IMR-90 (cell line): Measurements from ENCODE around the gene MEDAG. TPM values are rescaled to one million over a fixed set of nuclear protein-coding genes. Genes with fewer than 3 reads are reported as not detected.

Source experiments
- ATAC-seq: fragments of 200-7000 bp; cut with Tn5 transposase; 2 replicates; pipeline ENCODE4 v1.9.1; 2020; ENCODE audit warnings: low read depth, mild to moderate bottlenecking, moderate library complexity
- BruUV-seq: library from RNA; stranded (reverse); fragments of 400-500 nt; replicated peaks from 2 replicates; lab custom pipeline; 2021; lab: Mats Ljungman, UMichigan
- CTCF ChIA-PET: fragments of 300-600 bp; formaldehyde crosslinking; extraction: SDS; loops from one replicate; lab custom pipeline; 2021; ENCODE audit warnings: antibody characterized with exemption; lab: Yijun Ruan, JAX
- POLR2A ChIA-PET: fragments of 300-600 bp; sonication (Branson Sonifier 250); formaldehyde crosslinking; loops from one replicate; lab custom pipeline; 2022; ENCODE audit warnings: antibody characterized with exemption; ENCODE audit not compliant: unreplicated experiment; lab: Charles Lee
- DNase-seq: peaks from one replicate; pipeline ENCODE4 v3.0.0; 2013
- H2AFZ ChIP-seq: replicated peaks from 2 replicates; pipeline ENCODE3; 2013; ENCODE audit warnings: low read length, mild to moderate bottlenecking; ENCODE audit not compliant: poor library complexity
- H2AK5ac ChIP-seq: 2 replicates; pipeline ENCODE4 v1.6.1; 2013; ENCODE audit warnings: low read depth, low read length, inconsistent platforms
- H2AK9ac ChIP-seq: replicated peaks from 2 replicates; pipeline ENCODE3; 2013; ENCODE audit warnings: mild to moderate bottlenecking, low read depth, low read length, moderate library complexity; ENCODE audit not compliant: poor library complexity
- H2BK120ac ChIP-seq: 2 replicates; pipeline ENCODE4 v1.6.1; 2013; ENCODE audit warnings: low read depth, low read length, inconsistent platforms
- H2BK15ac ChIP-seq: 3 replicates; pipeline ENCODE4 v1.6.1; 2013; ENCODE audit warnings: low read depth, low read length, inconsistent platforms
- H2BK20ac ChIP-seq: 2 replicates; pipeline ENCODE4 v1.6.1; 2013; ENCODE audit warnings: low read depth, mild to moderate bottlenecking, inconsistent platforms, low read length, moderate library complexity
- H2BK5ac ChIP-seq: 2 replicates; pipeline ENCODE4 v1.6.1; 2013; ENCODE audit warnings: mild to moderate bottlenecking, low read depth, low read length, inconsistent platforms; ENCODE audit not compliant: poor library complexity, severe bottlenecking
- H3K14ac ChIP-seq: replicated peaks from 2 replicates; pipeline ENCODE4 v1.6.1; 2013; ENCODE audit warnings: low read depth, low read length, inconsistent platforms
- H3K18ac ChIP-seq: 2 replicates; pipeline ENCODE4 v1.6.1; 2013; ENCODE audit warnings: low read depth, low read length, control low read depth
- H3K23ac ChIP-seq: 2 replicates; pipeline ENCODE4 v1.6.1; 2013; ENCODE audit warnings: low read depth, low read length, inconsistent platforms
- H3K27ac ChIP-seq: 2 replicates; pipeline ENCODE4 v1.5.1; 2013; ENCODE audit warnings: mild to moderate bottlenecking, control low read depth, low read length; ENCODE audit not compliant: insufficient read depth
- H3K27me3 ChIP-seq: 2 replicates; pipeline ENCODE4 v1.6.1; 2013; ENCODE audit warnings: low read length; ENCODE audit not compliant: control insufficient read depth, insufficient read depth
- H3K36me3 ChIP-seq: 2 replicates; pipeline ENCODE4 v1.6.1; 2013; ENCODE audit warnings: low read length, mixed read lengths; ENCODE audit not compliant: control insufficient read depth, insufficient read depth
- H3K4ac ChIP-seq: 2 replicates; pipeline ENCODE4 v1.6.1; 2013; ENCODE audit warnings: low read depth, low read length, inconsistent platforms
- H3K4me1 ChIP-seq: 2 replicates; pipeline ENCODE4 v1.6.1; 2013; ENCODE audit warnings: low read length, mixed read lengths; ENCODE audit not compliant: control insufficient read depth, insufficient read depth
- H3K4me2 ChIP-seq: 2 replicates; pipeline ENCODE4 v1.6.1; 2013; ENCODE audit warnings: low read depth, mild to moderate bottlenecking, control low read depth, low read length, moderate library complexity
- H3K4me3 ChIP-seq: 2 replicates; pipeline ENCODE4 v1.5.1; 2013; ENCODE audit warnings: low read depth, mild to moderate bottlenecking, control low read depth, low read length, moderate library complexity; ENCODE audit not compliant: insufficient read depth
- H3K56ac ChIP-seq: 2 replicates; pipeline ENCODE4 v1.6.1; 2013; ENCODE audit warnings: low read length, inconsistent platforms; ENCODE audit not compliant: insufficient read depth; ENCODE audit errors: extremely low read depth
- H3K79me1 ChIP-seq, 2 experiments: 2 replicates each; pipeline ENCODE4 v1.6.1; 2013; ENCODE audit warnings: low read length in 2 of 2, inconsistent platforms in 1 of 2, low read depth in 1 of 2
- H3K9ac ChIP-seq: 2 replicates; pipeline ENCODE4 v1.6.1; 2013; ENCODE audit warnings: low read depth, low read length, control low read depth
- H3K9me1 ChIP-seq: 2 replicates; pipeline ENCODE4 v1.6.1; 2013; ENCODE audit warnings: low read length, inconsistent platforms; ENCODE audit not compliant: insufficient read depth
- H3K9me3 ChIP-seq: 2 replicates; pipeline ENCODE4 v1.6.1; 2013; ENCODE audit warnings: low read length; ENCODE audit not compliant: control insufficient read depth, insufficient read depth
- H4K20me1 ChIP-seq: 2 replicates; pipeline ENCODE4 v1.6.1; 2013; ENCODE audit warnings: low read length, inconsistent platforms; ENCODE audit not compliant: insufficient read depth
- H4K5ac ChIP-seq: 2 replicates; pipeline ENCODE4 v1.6.1; 2013; ENCODE audit warnings: mild to moderate bottlenecking, low read depth, low read length, control low read depth
- H4K8ac ChIP-seq, 2 experiments: 2 replicates each; pipeline ENCODE4 v1.6.1; 2013; ENCODE audit warnings: low read depth in 2 of 2, low read length in 2 of 2, control low read depth in 1 of 2, inconsistent platforms in 1 of 2
- H4K91ac ChIP-seq: 2 replicates; pipeline ENCODE4 v1.6.1; 2013; ENCODE audit warnings: low read depth, low read length, inconsistent platforms; ENCODE audit not compliant: insufficient read depth
- BHLHE40 ChIP-seq: fragments of 150-350 bp; IDR thresholded peaks from 2 replicates; pipeline ENCODE4 v1.6.1; 2016; ENCODE audit warnings: mild to moderate bottlenecking, low read depth, low read length
- CEBPB ChIP-seq: IDR thresholded peaks from 2 replicates; pipeline ENCODE4 v1.6.1; 2012; ENCODE audit warnings: low read depth, low read length, improper control_type of control experiment
- CHD1 ChIP-seq: IDR thresholded peaks from 2 replicates; pipeline ENCODE4 v1.6.1; 2012; ENCODE audit warnings: low read depth, low read length, improper control_type of control experiment
- ELK1 ChIP-seq: fragments of 150-350 bp; IDR thresholded peaks from 2 replicates; pipeline ENCODE4 v1.6.1; 2016; ENCODE audit warnings: low read depth, mild to moderate bottlenecking, low read length, moderate library complexity, borderline replicate concordance
- FOS ChIP-seq: fragments of 150-350 bp; IDR thresholded peaks from 2 replicates; pipeline ENCODE4 v1.6.1; 2016; ENCODE audit warnings: low read depth, low read length
- MAFK ChIP-seq: IDR thresholded peaks from 2 replicates; pipeline ENCODE4 v1.6.1; 2012; ENCODE audit warnings: low read depth, low read length, improper control_type of control experiment
- MAZ ChIP-seq: IDR thresholded peaks from 2 replicates; pipeline ENCODE4 v1.6.1; 2012; ENCODE audit warnings: low read depth, mild to moderate bottlenecking, low read length, improper control_type of control experiment, moderate library complexity, borderline replicate concordance
- MXI1 ChIP-seq: IDR thresholded peaks from 2 replicates; pipeline ENCODE4 v1.6.1; 2012; ENCODE audit warnings: low read depth, mild to moderate bottlenecking, low read length, moderate library complexity, borderline replicate concordance
- NFE2L2 ChIP-seq: fragments of 150-350 bp; IDR thresholded peaks from 2 replicates; pipeline ENCODE4 v1.6.1; 2016; ENCODE audit warnings: low read depth, mild to moderate bottlenecking, low read length
- POLR2A ChIP-seq: IDR thresholded peaks from 2 replicates; pipeline ENCODE4 v1.6.1; 2012; ENCODE audit warnings: mild to moderate bottlenecking, low read depth, low read length
- RCOR1 ChIP-seq: IDR thresholded peaks from 2 replicates; pipeline ENCODE4 v1.6.1; 2012; ENCODE audit warnings: mild to moderate bottlenecking, low read length, improper control_type of control experiment; ENCODE audit not compliant: insufficient replicate concordance
- RFX5 ChIP-seq: IDR thresholded peaks from 2 replicates; pipeline ENCODE4 v1.8.0; 2012; ENCODE audit warnings: low read depth, mild to moderate bottlenecking, low read length, moderate library complexity
- SMC3 ChIP-seq: fragments of 150-350 bp; IDR thresholded peaks from 2 replicates; pipeline ENCODE4 v1.6.1; 2016; ENCODE audit warnings: low read depth, mild to moderate bottlenecking, antibody characterized with exemption, low read length, moderate library complexity
- USF2 ChIP-seq: fragments of 150-350 bp; IDR thresholded peaks from 2 replicates; pipeline ENCODE4 v1.6.1; 2017; ENCODE audit warnings: mild to moderate bottlenecking, antibody characterized with exemption, low read length, low read depth
- WGBS, 2 experiments: methylation state at CpG; one replicate each; pipeline versions ENCODE4 v1.1.5 to v1.1.7; 2013; ENCODE audit warnings: missing lambda C conversion rate in 2 of 2; ENCODE audit not compliant: insufficient read length in 1 of 2; ENCODE audit errors: extremely low coverage in 2 of 2; 5-methylcytosine and 5-hydroxymethylcytosine counted together
- dilution Hi-C: fragments of 300-500 bp; cut with HindIII; formaldehyde crosslinking; loops from one replicate; pipeline ENCODE4 v1.14.3; 2018; ENCODE audit warnings: low sequenced_read_pairs; ENCODE audit not compliant: unreplicated experiment
- in situ Hi-C: fragments of 300-500 bp; cut with MboI; formaldehyde crosslinking; loops from 3 replicates; pipeline ENCODE4 v1.14.3; 2019; ENCODE audit warnings: low sequenced_read_pairs, inconsistent platforms, mixed read lengths
- intact Hi-C: fragments of 100-400 bp; cut with micrococcal nuclease; formaldehyde crosslinking; loops from 2 replicates; pipeline ENCODE4 v1.10.0; 2022
- polyA plus RNA-seq, 3 experiments: library from polyadenylated mRNA; depleted of rRNA; stranded (reverse); fragments of >200 nt; gene quantifications; 2 replicates each; pipeline ENCODE4 v1.2.3, GENCODE V29; 2012; ENCODE audit warnings: low replicate concordance in 1 of 3
- total RNA-seq: library from RNA; depleted of rRNA; stranded (reverse); fragments of >200 nt; gene quantifications from 2 replicates; pipeline ENCODE4 v1.2.3, GENCODE V29; 2012
- TF ChIP-seq, protein P1 (sequence below): conservative IDR thresholded peaks from 2 replicates; pipeline ENCODE4 v1.5.1; 2012; ENCODE audit warnings: mild to moderate bottlenecking, low read depth, low read length, improper control_type of control experiment

MEDAG gene
- total and polyA plus RNA-seq, 2 of the 4 experiments (the other 2 are of a cell fraction): 0.32 to 0.36 TPM

GRCh38 chr13:30928978-30929377 is 22.9 kb downstream of the MEDAG start:
- H3K4ac ChIP-seq: no peak overlapping the region
- H2AK5ac ChIP-seq: no peak overlapping the region
- no peak overlapping the region for H2BK5ac ChIP-seq
- no peak overlapping the region for H3K4me3 ChIP-seq
- H3K9me3 ChIP-seq: no peaks in the 10 kb centered on the region
- no peak overlapping the region for H2BK20ac ChIP-seq
- H3K4me1 ChIP-seq: no peaks in the 10 kb centered on the region
- H2BK120ac ChIP-seq: no peak overlapping the region
- no peak overlapping the region for H3K27ac ChIP-seq
- H2AFZ ChIP-seq: no peak overlapping the region
- H2BK15ac ChIP-seq: no peak overlapping the region
- H3K14ac ChIP-seq: no peak overlapping the region
- peaks cover 21% of the 10 kb centered on the region for H3K27me3 ChIP-seq
- no peak overlapping the region for H3K18ac ChIP-seq
- H3K56ac ChIP-seq: no peak overlapping the region
- H3K79me1 ChIP-seq: no peaks in the 10 kb centered on the region
- WGBS, 2 experiments: 84% methylated on average over 3 of the region's 5 CpGs; no CpG with 5 or more reads in 1 of the 2 experiments
- in situ Hi-C loops: no loop called here
- dilution Hi-C loops: no loop called here
- no peak overlapping the region for H3K9ac ChIP-seq
- CTCF ChIA-PET: no interaction called here
- H4K5ac ChIP-seq: no peak overlapping the region
- H4K91ac ChIP-seq: no peak overlapping the region
- no peak overlapping the region for H4K8ac ChIP-seq
- TF ChIP-seq USF2 (no peak), ELK1 (no peak), RFX5 (no peak), SMC3 (no peak), MAFK (no peak), NFE2L2 (no peak), CHD1 (no peak), MAZ (no peak), CEBPB (no peak), BHLHE40 (no peak), RCOR1 (no peak), MXI1 (no peak), FOS (no peak), POLR2A (no peak)
- TF ChIP-seq, protein P1, sequence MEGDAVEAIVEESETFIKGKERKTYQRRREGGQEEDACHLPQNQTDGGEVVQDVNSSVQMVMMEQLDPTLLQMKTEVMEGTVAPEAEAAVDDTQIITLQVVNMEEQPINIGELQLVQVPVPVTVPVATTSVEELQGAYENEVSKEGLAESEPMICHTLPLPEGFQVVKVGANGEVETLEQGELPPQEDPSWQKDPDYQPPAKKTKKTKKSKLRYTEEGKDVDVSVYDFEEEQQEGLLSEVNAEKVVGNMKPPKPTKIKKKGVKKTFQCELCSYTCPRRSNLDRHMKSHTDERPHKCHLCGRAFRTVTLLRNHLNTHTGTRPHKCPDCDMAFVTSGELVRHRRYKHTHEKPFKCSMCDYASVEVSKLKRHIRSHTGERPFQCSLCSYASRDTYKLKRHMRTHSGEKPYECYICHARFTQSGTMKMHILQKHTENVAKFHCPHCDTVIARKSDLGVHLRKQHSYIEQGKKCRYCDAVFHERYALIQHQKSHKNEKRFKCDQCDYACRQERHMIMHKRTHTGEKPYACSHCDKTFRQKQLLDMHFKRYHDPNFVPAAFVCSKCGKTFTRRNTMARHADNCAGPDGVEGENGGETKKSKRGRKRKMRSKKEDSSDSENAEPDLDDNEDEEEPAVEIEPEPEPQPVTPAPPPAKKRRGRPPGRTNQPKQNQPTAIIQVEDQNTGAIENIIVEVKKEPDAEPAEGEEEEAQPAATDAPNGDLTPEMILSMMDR: no peak
- no peak overlapping the region for H3K23ac ChIP-seq
- H3K36me3 ChIP-seq: no peaks in the 10 kb centered on the region
- no TSS peak for BruUV-seq
- H2AK9ac ChIP-seq: no peak overlapping the region
- no peak for ATAC-seq
- intact Hi-C loops: no loop called here
- H3K4me2 ChIP-seq: no peak overlapping the region
- DNase-seq: no peak
- H4K20me1 ChIP-seq: no peaks in the 10 kb centered on the region
- POLR2A ChIA-PET: no interaction called here
- H3K9me1 ChIP-seq: 0 out of 2 replicates have a peak, but pooled peaks cover 3% of the 10 kb centered on the region
